Spleen (tissue), 11 donors: ENCODE results near the gene TMEM108. TPM values are rescaled to one million over a fixed set of nuclear protein-coding genes. Genes with fewer than 3 reads are reported as not detected.

Experiments
- DNase-seq: peaks from one replicate; pipeline ENCODE4 v3.0.0-alpha.2; 2020
- H3K27ac ChIP-seq, 8 donors: fragments of 200-600 bp; sonication (generic) in 7 of 8; 1 replicate in 4 of 8; 2 replicates in 4 of 8; pipeline versions ENCODE4 v1.5.0 to v1.8.0; 2016 to 2021; ENCODE audit warnings: inconsistent platforms in 4 of 8, mild to moderate bottlenecking in 4 of 8, moderate library complexity in 1 of 8
- H3K27me3 ChIP-seq, 7 donors: fragments of 200-600 bp; sonication (generic) in 6 of 7; replicated peaks in 1 of 7; 1 replicate in 4 of 7; 2 replicates in 3 of 7; pipeline versions ENCODE4 v1.5.0 to v1.8.0; 2016 to 2021; ENCODE audit warnings: inconsistent platforms in 3 of 7, mild to moderate bottlenecking in 1 of 7
- H3K36me3 ChIP-seq, 6 donors: fragments of 200-600 bp; sonication (generic) in 5 of 6; 1 replicate in 4 of 6; 2 replicates in 2 of 6; pipeline versions ENCODE4 v1.5.0 to v1.8.0; 2016 to 2021; ENCODE audit warnings: inconsistent platforms in 2 of 6
- H3K4me1 ChIP-seq, 6 donors: fragments of 200-600 bp; sonication (generic) in 5 of 6; 1 replicate in 3 of 6; 2 replicates in 3 of 6; pipeline versions ENCODE4 v1.5.0 to v1.8.0; 2016 to 2021; ENCODE audit warnings: inconsistent platforms in 3 of 6
- H3K4me3 ChIP-seq, 8 donors: fragments of 200-600 bp; sonication (generic) in 7 of 8; 1 replicate in 4 of 8; 2 replicates in 4 of 8; pipeline versions ENCODE4 v1.5.0 to v1.8.0; 2016 to 2021; ENCODE audit warnings: inconsistent platforms in 4 of 8, mild to moderate bottlenecking in 4 of 8, moderate library complexity in 2 of 8
- H3K9me3 ChIP-seq, 8 donors: fragments of 200-600 bp; sonication (generic) in 7 of 8; 1 replicate in 4 of 8; 2 replicates in 4 of 8; pipeline versions ENCODE4 v1.5.0 to v1.8.0; 2016 to 2021; ENCODE audit warnings: inconsistent platforms in 4 of 8
- CTCF ChIP-seq, 11 experiments: fragments of 200-600 bp in 7 of 11; fragments of 450-650 bp in 4 of 11; sonication (generic) in 4 of 11; IDR thresholded peaks in 8 of 11; conservative IDR thresholded peaks in 3 of 11; 1 replicate in 7 of 11; 2 replicates in 4 of 11; pipeline versions ENCODE4 v1.4.0 to v1.8.0; 2016 to 2021; ENCODE audit warnings: antibody characterized with exemption in 11 of 11, inconsistent platforms in 4 of 11, mild to moderate bottlenecking in 1 of 11
- POLR2A ChIP-seq, 3 donors: fragments of 450-650 bp; IDR thresholded peaks; one replicate each; pipeline ENCODE4 v1.5.1; 2017; ENCODE audit warnings: antibody characterized with exemption in 3 of 3, mild to moderate bottlenecking in 1 of 3
- POLR2AphosphoS5 ChIP-seq, 3 donors: sonication (generic); formaldehyde crosslinking; IDR thresholded peaks; one replicate each; pipeline ENCODE4 v1.5.1; 2017; ENCODE audit warnings: antibody characterized with exemption in 3 of 3
- WGBS, 5 donors: extraction: QIAGEN DNeasy Blood & Tissue Kit in 3 of 5; methylation state at CpG; one replicate each; pipeline versions ENCODE4 v1.1.5 to v1.1.7; 2013 to 2018; 5-methylcytosine and 5-hydroxymethylcytosine counted together
- intact Hi-C: fragments of 100-400 bp; cut with DNase I; formaldehyde crosslinking; loops from one replicate; pipeline ENCODE4 v1.15.0; 2023; ENCODE audit warnings: low total_unique reads
- polyA plus RNA-seq, 3 donors: library from polyadenylated mRNA; stranded (reverse); fragments of 200-250 nt; gene quantifications; one replicate each; pipeline ENCODE4 v1.2.1, GENCODE V29; 2013
- total RNA-seq, 7 donors: library from RNA; depleted of rRNA in 3 of 7; stranded (reverse); fragments of >200 nt in 3 of 7; fragmentation: NEBNext Ultra II Directional in 4 of 7; extraction: Animal tissue kit (Norgen Biotek cat#: 25700) in 4 of 7; gene quantifications; one replicate each; pipeline versions ENCODE4 v1.1.0 to v1.2.1, GENCODE V29; 2016 to 2021
- donor health status: healthy with polysubstance abuse.
- donor health status: DM: no; HTN: no; CAD: no; lungs with moderate emphysema.
- donor health status: DM: no; HTN: no; CAD: no.
- donor health status: Bipolar disorder and iron deficiency.
- donor health status: healthy.
- donor health status: DM: no; HTN: no; CAD: no.
- donor health status: DM: yes; HTN: yes; CAD: no.

Gene TMEM108
- total and polyA plus RNA-seq, 10 donors = 0.20 to 4.0 (median 1.1) TPM

- Histone ChIP-seq H3K27ac (no peak overlapping the region), H3K27me3 (no peaks in the 10 kb centered on the region), H3K9me3 (no peaks in the 10 kb centered on the region), H3K4me3 (no peak overlapping the region), H3K36me3 (no peaks in the 10 kb centered on the region), H3K4me1 (no peaks in the 10 kb centered on the region)
- WGBS, 5 donors = 76 to 86% (median 79%) methylated on average over 1 of the region's 1 CpG
- TF ChIP-seq POLR2AphosphoS5 (IDR thresholded peaks at IDR 0.05) = no peak
- TF ChIP-seq POLR2A (IDR thresholded peaks at IDR 0.05) = no peak
- no peak for TF ChIP-seq CTCF (IDR thresholded peaks at IDR 0.05 in 8 of 11, conservative IDR thresholded peaks at IDR 0.05 in 3 of 11)
- intact Hi-C loops = no loop called here
- DNase-seq = no peak
These were observed 256.1 kb downstream of the TMEM108 start for GRCh38 chr3:133294253-133294652.

DNA sequence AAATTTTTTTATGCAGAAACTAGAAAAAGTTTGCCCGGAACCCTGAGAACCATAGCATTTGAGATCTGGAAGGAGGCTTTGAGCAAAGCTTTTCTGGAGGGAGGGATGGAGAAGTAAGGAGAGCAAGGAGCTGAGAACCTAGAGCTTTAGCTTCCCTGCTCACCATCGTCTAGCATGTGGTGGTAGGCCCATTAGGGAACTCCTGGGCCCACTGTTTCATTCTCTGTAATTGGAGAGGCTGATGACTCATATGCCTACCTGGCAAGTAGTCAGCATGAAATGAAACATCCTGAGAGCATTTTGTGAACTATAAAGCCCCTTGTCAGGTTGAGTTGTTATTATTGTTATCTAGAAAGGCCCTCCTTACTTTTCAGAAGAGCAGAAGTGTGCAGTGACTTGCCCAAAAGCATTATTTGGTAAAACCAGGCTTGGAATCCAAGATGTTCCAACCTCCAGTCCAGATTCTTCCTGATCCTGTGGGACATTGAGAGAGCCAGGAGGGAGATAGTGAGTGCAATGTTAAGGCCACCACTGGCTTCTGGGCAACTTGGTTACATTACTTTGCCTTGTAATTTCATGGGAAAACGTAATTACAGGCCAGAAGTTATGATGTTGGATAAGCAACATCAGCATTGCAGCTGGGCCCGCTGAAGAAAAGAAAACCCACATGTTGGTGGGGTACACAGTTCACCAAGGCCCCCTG lies 257.2 kb downstream of the TMEM108 start:
- no peaks in the 10 kb centered on the region for H3K36me3 ChIP-seq
- H3K4me3 ChIP-seq = no peak overlapping the region
- H3K27me3 ChIP-seq = no peaks in the 10 kb centered on the region
- WGBS, 5 donors = 62 to 88% (median 84%) methylated on average over 4 of the region's 4 CpGs
- no peak for TF ChIP-seq POLR2A (IDR thresholded peaks at IDR 0.05)
- no peak for TF ChIP-seq POLR2AphosphoS5 (IDR thresholded peaks at IDR 0.05)
- TF ChIP-seq CTCF (IDR thresholded peaks at IDR 0.05 in 8 of 11, conservative IDR thresholded peaks at IDR 0.05 in 3 of 11) = no peak
- H3K27ac ChIP-seq = no peak overlapping the region
- no peaks in the 10 kb centered on the region for H3K4me1 ChIP-seq
- DNase-seq = no peak
- H3K9me3 ChIP-seq = no peaks in the 10 kb centered on the region
- intact Hi-C loops = no loop called here

- Histone ChIP-seq H3K4me1 (no peaks in the 10 kb centered on the region), H3K27ac (no peak overlapping the region), H3K27me3 (no peaks in the 10 kb centered on the region), H3K36me3 (no peaks in the 10 kb centered on the region), H3K4me3 (no peak overlapping the region), H3K9me3 (no peaks in the 10 kb centered on the region)
- no peak for DNase-seq
- intact Hi-C loops = no loop called here
- WGBS, 5 donors = 72 to 83% (median 75%) methylated on average over 6 of the region's 6 CpGs
- TF ChIP-seq POLR2A (IDR thresholded peaks at IDR 0.05) (no peak), CTCF (IDR thresholded peaks at IDR 0.05 in 8 of 11, conservative IDR thresholded peaks at IDR 0.05 in 3 of 11) (no peak), POLR2AphosphoS5 (IDR thresholded peaks at IDR 0.05) (no peak)
These were observed 258.0 kb downstream of the TMEM108 start for GRCh38 chr3:133295944-133296917.

DNA sequence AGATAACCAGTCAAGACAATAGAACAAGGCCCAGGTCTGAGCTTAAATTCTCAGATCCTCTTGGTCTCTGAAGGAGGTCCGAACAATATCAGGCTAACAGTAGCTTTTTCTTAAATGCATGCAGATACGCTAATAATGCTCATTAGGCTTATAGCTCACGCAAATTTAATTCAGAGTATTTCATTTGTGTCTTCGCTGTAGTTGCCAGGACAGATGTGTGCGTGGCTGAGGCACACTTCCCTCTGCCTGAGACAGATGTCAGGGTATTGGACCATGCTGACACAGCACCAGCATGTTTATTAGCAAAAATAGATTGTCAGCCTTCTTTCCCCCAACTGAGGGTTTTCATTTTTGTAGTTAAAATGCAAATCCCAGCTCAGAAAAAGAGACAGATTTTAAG lies 258.8 kb downstream of the TMEM108 start:
- Histone ChIP-seq H3K36me3 (no peaks in the 10 kb centered on the region), H3K27ac (no peak overlapping the region), H3K9me3 (no peaks in the 10 kb centered on the region), H3K4me3 (no peak overlapping the region), H3K27me3 (no peaks in the 10 kb centered on the region), H3K4me1 (no peaks in the 10 kb centered on the region)
- no peak for DNase-seq
- WGBS, 5 donors = 65 to 97% (median 82%) methylated on average over 5 of the region's 5 CpGs
- intact Hi-C loops = no loop called here
- no peak for TF ChIP-seq POLR2AphosphoS5 (IDR thresholded peaks at IDR 0.05)
- TF ChIP-seq POLR2A (IDR thresholded peaks at IDR 0.05) = no peak
- no peak for TF ChIP-seq CTCF (IDR thresholded peaks at IDR 0.05 in 8 of 11, conservative IDR thresholded peaks at IDR 0.05 in 3 of 11)
